ENCODE measurements around the gene FGF10. TPM values are rescaled to one million over a fixed set of nuclear protein-coding genes. Genes with fewer than 3 reads are reported as not detected.

FGF10 gene
- total RNA-seq = not detected
- total RNA-seq (2013) = not detected

DNA sequence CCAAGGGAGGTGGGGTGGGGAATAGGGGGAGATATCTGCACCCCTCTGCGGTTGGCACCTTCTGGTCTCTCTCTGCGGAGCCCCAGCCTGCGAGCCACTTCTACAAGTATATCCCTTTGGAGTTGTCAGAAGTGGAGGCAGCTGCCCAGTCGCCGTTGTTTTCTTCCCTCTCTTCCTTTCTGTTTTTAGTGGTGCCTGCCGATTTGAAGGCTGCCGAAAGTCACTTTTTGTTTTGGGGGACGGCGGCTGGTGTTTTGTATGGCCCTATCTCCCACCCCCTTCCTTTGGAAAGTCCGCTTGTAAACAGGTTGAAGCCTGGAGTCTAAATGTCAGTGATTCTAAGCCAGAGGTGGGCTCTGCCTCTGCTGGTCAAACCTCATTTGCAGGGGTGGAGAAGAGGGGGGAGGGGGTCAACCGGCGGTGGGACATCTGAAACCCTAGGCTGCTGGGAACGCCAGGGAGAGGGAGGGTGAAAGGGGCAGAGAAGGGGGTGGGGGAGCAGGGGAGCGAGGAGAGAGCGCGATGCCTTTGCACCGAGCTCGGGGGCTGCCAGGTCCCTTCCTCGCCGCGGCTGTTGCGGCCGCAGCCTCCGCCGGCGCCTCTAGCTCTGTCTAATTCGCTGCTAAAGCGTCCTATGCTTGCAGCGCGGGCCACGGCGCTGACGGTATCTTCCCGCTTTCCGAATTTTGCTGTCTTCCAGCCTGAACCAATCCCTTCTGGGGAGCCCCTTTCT is at the start of gene FGF10:
Gene FGF10, minus strand, starts transcription at position 331 of the 733 bp plus-strand sequence. CDS start 738 bp downstream, outside the sequence.
- no peaks in the 10 kb centered on the region for H3K9me3 ChIP-seq (ENCODE audit: control insufficient read depth, insufficient read depth, low read length)
- H3K4me3 Mint-ChIP-seq = no peak within 1 kb of the TSS
- ATAC-seq (no peak), DNase-seq (no peak)
- WGBS (ENCODE audit: insufficient coverage) = 4% methylated on average over 33 of the region's 35 CpGs
- peaks cover 19% of the 10 kb centered on the region for H3K36me3 Mint-ChIP-seq
- H3K27ac Mint-ChIP-seq = no peak within 1 kb of the TSS
- H3K4me1 ChIP-seq (ENCODE audit: control insufficient read depth, insufficient read depth, low read length) = no peaks in the 10 kb centered on the region
- H3K27ac ChIP-seq (ENCODE audit: low read length) = no peak within 1 kb of the TSS
- peaks cover 11% of the 10 kb centered on the region for H3K27me3 ChIP-seq (ENCODE audit: control insufficient read depth, insufficient read depth, low read length)
- H3K4me3 ChIP-seq (ENCODE audit: low read length) = no peak within 1 kb of the TSS
- no peak for TF ChIP-seq CTCF (IDR thresholded peaks at IDR 0.05)
- H3K9me3 Mint-ChIP-seq = peaks cover 6 to 7% of the 10 kb centered on the region in 2 donors
- intact Hi-C loops (cut with micrococcal nuclease) = no loop called here
- no peaks in the 10 kb centered on the region for H3K4me1 Mint-ChIP-seq
- peaks cover 11 to 24% of the 10 kb centered on the region in 2 donors for H3K27me3 Mint-ChIP-seq (ENCODE audit: low read depth in 2 of 2)
- no peaks in the 10 kb centered on the region for H3K36me3 ChIP-seq (ENCODE audit: control insufficient read depth, insufficient read depth, low read length)

- DNase-seq (no peak), ATAC-seq (no peak)
- intact Hi-C loops (cut with micrococcal nuclease) = no loop called here
- Histone ChIP-seq H3K36me3 (ENCODE audit: control insufficient read depth, insufficient read depth, low read length) (no peaks in the 10 kb centered on the region), H3K27ac (ENCODE audit: low read length) (no peak overlapping the region), H3K27me3 (ENCODE audit: control insufficient read depth, insufficient read depth, low read length) (no peaks in the 10 kb centered on the region), H3K4me1 (ENCODE audit: control insufficient read depth, insufficient read depth, low read length) (no peaks in the 10 kb centered on the region), H3K9me3 (ENCODE audit: control insufficient read depth, insufficient read depth, low read length) (no peaks in the 10 kb centered on the region), H3K4me3 (ENCODE audit: low read length) (no peak overlapping the region)
- H3K27ac Mint-ChIP-seq = no peak overlapping the region
- no peaks in the 10 kb centered on the region for H3K27me3 Mint-ChIP-seq (ENCODE audit: low read depth in 2 of 2)
- TF ChIP-seq CTCF (IDR thresholded peaks at IDR 0.05) = no peak
- H3K36me3 Mint-ChIP-seq = peaks cover 12% of the 10 kb centered on the region
- peaks cover 11 to 16% of the 10 kb centered on the region in 2 donors for H3K9me3 Mint-ChIP-seq
- WGBS (ENCODE audit: insufficient coverage) = 86% methylated on average over 1 of the region's 1 CpG
- H3K4me1 Mint-ChIP-seq = no peaks in the 10 kb centered on the region
- H3K4me3 Mint-ChIP-seq = no peak overlapping the region
Measured at GRCh38 chr5:44426944-44427343, 37.7 kb upstream of the FGF10 start.

- ATAC-seq = no peak
- no peak overlapping the region for H3K4me3 Mint-ChIP-seq
- Histone ChIP-seq H3K4me3 (ENCODE audit: low read length) (no peak overlapping the region), H3K4me1 (ENCODE audit: control insufficient read depth, insufficient read depth, low read length) (no peaks in the 10 kb centered on the region), H3K9me3 (ENCODE audit: control insufficient read depth, insufficient read depth, low read length) (no peaks in the 10 kb centered on the region), H3K27ac (ENCODE audit: low read length) (no peak overlapping the region), H3K27me3 (ENCODE audit: control insufficient read depth, insufficient read depth, low read length) (no peaks in the 10 kb centered on the region), H3K36me3 (ENCODE audit: control insufficient read depth, insufficient read depth, low read length) (no peaks in the 10 kb centered on the region)
- TF ChIP-seq CTCF (IDR thresholded peaks at IDR 0.05) = no peak
- WGBS (ENCODE audit: insufficient coverage) = 90% methylated on average over 3 of the region's 3 CpGs
- H3K27ac Mint-ChIP-seq = no peak overlapping the region
- DNase-seq = no peak
- no peaks in the 10 kb centered on the region for H3K4me1 Mint-ChIP-seq
- no peaks in the 10 kb centered on the region for H3K27me3 Mint-ChIP-seq (ENCODE audit: low read depth in 2 of 2)
- intact Hi-C loops (cut with micrococcal nuclease) = no loop called here
- peaks cover 7% of the 10 kb centered on the region for H3K36me3 Mint-ChIP-seq
- H3K9me3 Mint-ChIP-seq = peaks cover 14 to 17% of the 10 kb centered on the region in 2 donors
Measured at GRCh38 chr5:44412286-44412685, 23.1 kb upstream of the FGF10 start.

DNA sequence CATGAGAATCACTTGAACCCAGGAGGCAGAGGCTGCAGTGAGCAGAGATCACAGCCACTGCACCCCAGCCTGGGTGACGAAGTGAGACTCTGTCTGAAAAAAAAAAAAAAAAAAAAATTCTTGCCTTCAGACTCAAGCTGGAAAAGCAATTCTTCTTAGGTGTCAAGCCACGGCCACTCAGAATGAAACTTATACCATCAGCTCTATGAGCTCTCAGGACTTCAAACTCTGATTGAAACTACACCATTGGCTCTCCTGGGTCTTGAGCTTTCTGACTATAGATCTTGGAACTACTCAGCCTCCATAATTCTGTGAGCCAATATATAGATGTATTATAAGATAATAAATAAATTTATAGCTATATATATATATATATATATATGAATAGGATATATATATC is 12.9 kb upstream of the FGF10 start:
- ATAC-seq (no peak), DNase-seq (no peak)
- Mint-ChIP-seq H3K9me3 (peaks cover 9 to 10% of the 10 kb centered on the region in 2 donors), H3K27me3 (ENCODE audit: low read depth in 2 of 2) (no peaks in the 10 kb centered on the region), H3K27ac (no peak overlapping the region), H3K4me1 (no peaks in the 10 kb centered on the region), H3K4me3 (no peak overlapping the region), H3K36me3 (peaks cover 9% of the 10 kb centered on the region)
- H3K27me3 ChIP-seq (ENCODE audit: control insufficient read depth, insufficient read depth, low read length) = no peaks in the 10 kb centered on the region
- intact Hi-C loops (cut with micrococcal nuclease) = no loop called here
- no peaks in the 10 kb centered on the region for H3K4me1 ChIP-seq (ENCODE audit: control insufficient read depth, insufficient read depth, low read length)
- peaks cover 2% of the 10 kb centered on the region for H3K9me3 ChIP-seq (ENCODE audit: control insufficient read depth, insufficient read depth, low read length)
- no peak for TF ChIP-seq CTCF (IDR thresholded peaks at IDR 0.05)
- no peak overlapping the region for H3K27ac ChIP-seq (ENCODE audit: low read length)
- 88% methylated on average over 2 of the region's 2 CpGs for WGBS (ENCODE audit: insufficient coverage)
- no peaks in the 10 kb centered on the region for H3K36me3 ChIP-seq (ENCODE audit: control insufficient read depth, insufficient read depth, low read length)
- no peak overlapping the region for H3K4me3 ChIP-seq (ENCODE audit: low read length)

Measured in natural killer cell (primary cell).